B cell (primary cell): ENCODE data around the gene GLCE. TPM values are rescaled to one million over a fixed set of nuclear protein-coding genes. Genes with fewer than 3 reads are reported as not detected.

ENCODE experiments used
- ATAC-seq: fragments of 200-7000 bp; cut with Tn5 transposase; one replicate; pipeline ENCODE4 v1.10.0; 2021; ENCODE audit warnings: low read depth, mild to moderate bottlenecking, moderate number of reproducible peaks, moderate library complexity
- CTCF ChIA-PET: fragments of 350-600 bp; sonication (Branson Sonifier 250); formaldehyde crosslinking; loops from one replicate; lab custom pipeline; 2021; ENCODE audit warnings: antibody characterized with exemption, inconsistent platforms; lab: Charles Lee
- POLR2A ChIA-PET: fragments of 350-600 bp; sonication (Branson Sonifier 250); formaldehyde crosslinking; loops from one replicate; lab custom pipeline; 2021; ENCODE audit warnings: antibody characterized with exemption; lab: Charles Lee
- DNase-seq: peaks from one replicate; pipeline ENCODE4 v3.0.0; 2013
- H2AFZ ChIP-seq: 2 replicates; pipeline ENCODE4 v1.6.1; 2012; ENCODE audit warnings: mild to moderate bottlenecking, low read depth, low read length; ENCODE audit not compliant: insufficient read depth, poor library complexity, severe bottlenecking
- H3K27ac ChIP-seq, 2 donors: 1 replicate in 1 of 2; 2 replicates in 1 of 2; pipeline ENCODE4 v1.5.1; 2012 to 2013; ENCODE audit warnings: low read length in 2 of 2, mild to moderate bottlenecking in 2 of 2, moderate library complexity in 1 of 2
- H3K27me3 ChIP-seq, 4 experiments: fragments of 200-600 bp in 1 of 4; sonication (generic) in 1 of 4; replicated peaks in 1 of 4; 1 replicate in 2 of 4; 2 replicates in 2 of 4; pipeline versions ENCODE4 v1.6.1 to v1.7.0; 2013 to 2016; ENCODE audit warnings: low read length in 3 of 4, mild to moderate bottlenecking in 2 of 4, mixed read lengths in 1 of 4, moderate library complexity in 1 of 4; ENCODE audit not compliant: insufficient read depth in 4 of 4, control insufficient read depth in 3 of 4; ENCODE audit errors: control extremely low read depth in 1 of 4
- H3K36me3 ChIP-seq, 2 experiments: replicated peaks in 1 of 2; 1 replicate in 1 of 2; 2 replicates in 1 of 2; pipeline versions ENCODE4 v1.6.1 to v1.7.1; 2013; ENCODE audit warnings: low read length in 1 of 2; ENCODE audit not compliant: insufficient read depth in 2 of 2, control insufficient read depth in 1 of 2; ENCODE audit errors: control extremely low read depth in 1 of 2, extremely low read depth in 1 of 2
- H3K4me1 ChIP-seq, 2 donors: fragments of 200-600 bp in 1 of 2; sonication (generic) in 1 of 2; 1 replicate in 1 of 2; 2 replicates in 1 of 2; pipeline versions ENCODE4 v1.5.1 to v1.6.1; 2013 to 2017; ENCODE audit warnings: low read length in 2 of 2; ENCODE audit not compliant: control insufficient read depth in 2 of 2, insufficient read depth in 2 of 2
- H3K4me2 ChIP-seq: replicated peaks from 2 replicates; pipeline ENCODE3; 2012; ENCODE audit warnings: mild to moderate bottlenecking, low read depth, low read length; ENCODE audit not compliant: poor library complexity, severe bottlenecking
- H3K4me3 ChIP-seq, 5 experiments: fragments of 200-600 bp in 1 of 5; sonication (generic) in 1 of 5; 1 replicate in 3 of 5; 2 replicates in 2 of 5; pipeline versions ENCODE4 v1.5.1 to v1.7.0; 2011 to 2016; ENCODE audit warnings: low read length in 4 of 5, mild to moderate bottlenecking in 4 of 5, low read depth in 2 of 5, control low read depth in 1 of 5, moderate library complexity in 1 of 5; ENCODE audit not compliant: insufficient read depth in 1 of 5; ENCODE audit errors: control extremely low read depth in 1 of 5, extremely low read depth in 1 of 5
- H3K79me2 ChIP-seq: fragments of 200-600 bp; sonication (generic); one replicate; pipeline ENCODE4 v1.6.0; 2016; ENCODE audit warnings: low read length; ENCODE audit not compliant: control insufficient read depth, insufficient read depth
- H3K9ac ChIP-seq: fragments of 200-600 bp; sonication (generic); 2 replicates; pipeline ENCODE4 v1.6.1; 2017; ENCODE audit warnings: mild to moderate bottlenecking, low read length, moderate library complexity
- H3K9me3 ChIP-seq, 3 donors: one replicate each; pipeline versions ENCODE4 v1.6.1 to v1.7.1; 2013; ENCODE audit warnings: low read length in 2 of 3; ENCODE audit not compliant: control insufficient read depth in 2 of 3, insufficient read depth in 1 of 3; ENCODE audit errors: control extremely low read depth in 1 of 3
- H4K20me1 ChIP-seq: 2 replicates; pipeline ENCODE4 v1.6.0; 2012; ENCODE audit warnings: mild to moderate bottlenecking, low read length; ENCODE audit not compliant: insufficient read depth, control insufficient read depth, poor library complexity, severe bottlenecking
- H3K27ac Mint-ChIP-seq: one replicate; pipeline ENCODE4 v1.8.0; 2021; ENCODE audit warnings: mixed read lengths
- H3K27me3 Mint-ChIP-seq: one replicate; pipeline ENCODE4 v1.8.0; 2021; ENCODE audit warnings: mixed read lengths
- H3K4me1 Mint-ChIP-seq: one replicate; pipeline ENCODE4 v1.8.0; 2021; ENCODE audit warnings: mixed read lengths
- H3K4me3 Mint-ChIP-seq: one replicate; pipeline ENCODE4 v1.8.0; 2021; ENCODE audit warnings: mixed read lengths
- H3K9me3 Mint-ChIP-seq: one replicate; pipeline ENCODE4 v1.8.0; 2022; ENCODE audit warnings: mixed read lengths; ENCODE audit not compliant: insufficient read depth
- CTCF ChIP-seq: fragments of 200-600 bp; IDR thresholded peaks from one replicate; pipeline ENCODE4 v1.8.0; 2022; ENCODE audit warnings: antibody characterized with exemption, mild to moderate bottlenecking
- EZH2 ChIP-seq: IDR thresholded peaks from 2 replicates; pipeline ENCODE4 v1.6.1; 2012; ENCODE audit warnings: borderline replicate concordance, low read depth, mild to moderate bottlenecking, moderate library complexity, low read length; ENCODE audit not compliant: insufficient read depth, poor library complexity, severe bottlenecking
- WGBS: methylation state at CpG from one replicate; pipeline ENCODE4 v1.1.5; 2013; ENCODE audit warnings: missing lambda C conversion rate; ENCODE audit not compliant: insufficient coverage; 5-methylcytosine and 5-hydroxymethylcytosine counted together
- intact Hi-C: fragments of 100-400 bp; cut with micrococcal nuclease; formaldehyde crosslinking; loops from one replicate; pipeline ENCODE4 v1.10.0; 2022
- polyA plus RNA-seq: library from polyadenylated mRNA; depleted of rRNA; stranded (reverse); fragments of >200 nt; gene quantifications from 2 replicates; pipeline ENCODE4 v1.2.3, GENCODE V29; 2012
- total RNA-seq, 2 donors: library from RNA; stranded (reverse); fragments of 120-200 nt in 1 of 2; gene quantifications; 1 replicate in 1 of 2; 2 replicates in 1 of 2; pipeline versions ENCODE4 v1.2.3 to v1.2.4, GENCODE V29; 2013 to 2022

GLCE gene
- total and polyA plus RNA-seq, 2 donors (not counting 1 experiment from before 2014, with no cell fraction given) = 3.0 to 5.3 TPM

- intact Hi-C loops = no loop called here
- H3K4me2 ChIP-seq = no peak overlapping the region
- no peaks in the 10 kb centered on the region for H3K36me3 ChIP-seq
- peaks cover 6% of the 10 kb centered on the region for H3K27me3 Mint-ChIP-seq
- no peak overlapping the region for H3K4me3 Mint-ChIP-seq
- no peak overlapping the region for H3K27ac Mint-ChIP-seq
- H3K9ac ChIP-seq = no peak overlapping the region
- no peaks in the 10 kb centered on the region for H3K9me3 ChIP-seq
- ChIA-PET CTCF (no interaction called here), POLR2A (no interaction called here)
- no peaks in the 10 kb centered on the region for H3K27me3 ChIP-seq
- no peak overlapping the region for H2AFZ ChIP-seq
- H3K4me1 ChIP-seq = no peaks in the 10 kb centered on the region
- no peak overlapping the region for H3K4me3 ChIP-seq
- H3K27ac ChIP-seq = no peak overlapping the region
- H4K20me1 ChIP-seq = no peaks in the 10 kb centered on the region
- 80% methylated on average over 1 of the region's 3 CpGs for WGBS
- ATAC-seq = no peak
- H3K9me3 Mint-ChIP-seq = no peaks in the 10 kb centered on the region
- DNase-seq = no peak
- H3K79me2 ChIP-seq = no peaks in the 10 kb centered on the region
- TF ChIP-seq CTCF (no peak), EZH2 (no peak)
- H3K4me1 Mint-ChIP-seq = peaks cover 4% of the 10 kb centered on the region
These were observed 111.7 kb downstream of the GLCE start for GRCh38 chr15:69272139-69272538.

- no peak overlapping the region for H3K4me3 Mint-ChIP-seq
- H3K36me3 ChIP-seq = no peaks in the 10 kb centered on the region
- WGBS = 100% methylated on average over 2 of the region's 6 CpGs
- no peak overlapping the region for H3K9ac ChIP-seq
- POLR2A ChIA-PET = no interaction called here
- H3K27ac ChIP-seq = no peak overlapping the region
- H3K27me3 ChIP-seq = no peaks in the 10 kb centered on the region
- TF ChIP-seq CTCF = no peak
- TF ChIP-seq EZH2 = no peak
- no peak overlapping the region for H3K27ac Mint-ChIP-seq
- H3K4me1 Mint-ChIP-seq = peaks cover 4% of the 10 kb centered on the region
- H3K4me3 ChIP-seq = no peak overlapping the region
- H4K20me1 ChIP-seq = no peaks in the 10 kb centered on the region
- no peak overlapping the region for H3K4me2 ChIP-seq
- DNase-seq (no peak), ATAC-seq (no peak)
- no peak overlapping the region for H2AFZ ChIP-seq
- CTCF ChIA-PET = no interaction called here
- H3K27me3 Mint-ChIP-seq = peaks cover 8% of the 10 kb centered on the region
- no peaks in the 10 kb centered on the region for H3K9me3 ChIP-seq
- H3K4me1 ChIP-seq = no peaks in the 10 kb centered on the region
- intact Hi-C loops = no loop called here
- H3K9me3 Mint-ChIP-seq = no peaks in the 10 kb centered on the region
- no peaks in the 10 kb centered on the region for H3K79me2 ChIP-seq
These were observed 112.5 kb downstream of the GLCE start for GRCh38 chr15:69272891-69273290.
